CD1c-positive myeloid dendritic cell (primary cell): ENCODE measurements around the gene MYADML2.

Source experiments
- DNase-seq: peaks from one replicate; pipeline ENCODE4 v3.0.0-alpha.2; 2016; ENCODE audit errors: extremely low spot score

MYADML2 gene

DNA sequence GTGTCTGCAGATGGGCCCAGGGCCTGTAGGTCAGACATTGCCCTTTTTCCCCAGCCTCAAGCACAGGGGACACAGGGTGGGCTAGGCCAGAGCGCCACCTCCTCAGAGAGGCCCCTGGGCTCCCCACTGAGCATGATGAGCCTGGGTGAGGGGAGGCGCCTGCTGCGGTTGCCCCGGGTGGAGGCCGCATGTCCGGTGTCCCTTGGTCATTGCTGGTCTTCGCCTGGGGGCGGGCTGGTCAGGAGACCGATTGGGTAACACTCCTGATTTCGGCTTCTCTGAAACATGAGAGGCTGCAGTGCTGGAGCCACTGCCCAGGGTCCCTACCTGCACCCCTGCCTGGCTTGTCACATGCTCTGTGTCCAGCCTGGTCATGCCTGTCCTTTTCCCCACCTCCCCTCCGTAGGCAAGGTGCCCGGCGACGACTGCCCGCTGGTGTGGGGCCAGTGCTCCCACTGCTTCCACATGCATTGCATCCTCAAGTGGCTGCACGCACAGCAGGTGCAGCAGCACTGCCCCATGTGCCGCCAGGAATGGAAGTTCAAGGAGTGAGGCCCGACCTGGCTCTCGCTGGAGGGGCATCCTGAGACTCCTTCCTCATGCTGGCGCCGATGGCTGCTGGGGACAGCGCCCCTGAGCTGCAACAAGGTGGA, 47.4 kb downstream of the MYADML2 start:
- DNase-seq = no peak

- DNase-seq = no peak
Observed at GRCh38 chr17:81898885-81899284, 48.1 kb downstream of the MYADML2 start.

GRCh38 chr17:81898029-81898866, 48.8 kb downstream of the MYADML2 start:
- DNase-seq = no peak

DNA sequence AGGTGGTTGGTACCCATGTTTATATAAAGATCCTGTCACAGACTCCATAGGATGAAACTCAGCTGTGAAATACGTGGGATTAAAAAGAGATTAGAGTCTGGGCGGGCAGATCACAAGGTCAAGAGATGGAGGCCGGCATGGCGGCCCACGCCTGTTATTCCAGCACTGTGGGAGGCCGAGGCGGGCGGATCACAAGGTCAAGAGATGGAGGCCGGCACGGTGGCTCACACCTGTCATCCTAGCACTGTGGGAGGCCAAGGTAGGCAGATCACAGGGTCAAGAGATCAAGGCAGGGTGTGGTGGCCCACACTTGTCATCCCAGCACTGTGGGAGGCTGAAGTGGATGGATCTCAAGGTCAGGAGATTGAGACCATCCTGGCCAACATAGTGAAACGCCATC, 51.6 kb downstream of the MYADML2 start:
- DNase-seq = no peak

DNA sequence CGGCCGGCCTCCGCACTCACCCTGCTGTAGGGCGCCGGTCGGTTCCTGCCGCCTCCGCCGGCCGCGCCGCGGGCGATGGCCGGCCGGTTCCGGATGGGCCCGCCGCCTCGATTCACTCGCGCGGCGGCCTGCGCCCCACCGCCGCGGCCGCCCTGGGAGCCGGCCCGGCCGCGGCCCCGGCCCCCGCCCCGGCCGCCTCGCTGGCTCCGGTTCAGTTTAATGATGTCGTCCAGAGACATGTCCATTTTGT, 55.8 kb downstream of the MYADML2 start:
- DNase-seq = peak; percentile 29

DNA sequence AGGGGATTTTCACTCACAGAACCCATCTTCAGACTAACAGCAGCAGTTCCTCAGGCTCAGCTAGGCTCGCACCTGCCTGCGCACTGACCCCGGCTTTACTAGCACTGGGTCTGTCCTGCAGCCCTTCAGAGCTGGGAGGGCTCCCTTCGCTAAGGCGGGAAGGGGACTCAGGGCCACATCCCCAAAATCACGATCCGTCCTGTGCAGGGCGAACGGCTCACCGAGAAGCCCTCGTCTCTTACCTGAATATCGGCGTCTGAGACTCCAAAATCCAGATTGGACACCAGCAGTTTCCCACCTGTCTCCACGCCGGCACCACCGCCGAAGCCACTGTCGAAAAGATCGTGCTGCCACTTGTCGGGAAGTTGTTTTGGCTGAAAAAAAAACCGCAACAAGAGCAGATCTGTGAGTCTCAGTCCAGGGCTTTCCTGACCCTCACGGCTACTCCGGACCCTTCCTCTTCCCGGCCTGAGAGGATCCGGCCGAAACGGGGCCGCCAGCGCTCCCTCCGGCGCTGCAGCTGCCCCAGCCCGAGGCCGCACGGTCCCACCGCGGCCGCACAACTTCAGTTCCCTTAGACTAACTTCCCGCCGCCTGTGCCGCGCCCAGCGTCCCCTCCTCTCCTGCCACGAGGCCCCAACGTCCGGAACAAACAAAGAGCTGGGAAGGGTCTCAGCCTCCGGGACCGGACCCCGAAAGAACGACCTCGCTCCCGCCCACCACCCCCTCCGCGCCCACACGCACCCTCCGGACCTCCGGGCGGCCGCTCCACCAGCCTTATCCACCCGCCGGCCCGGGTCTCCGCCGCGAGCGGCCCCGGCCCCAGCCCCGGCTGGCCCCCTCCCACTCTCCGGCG, 56.4 kb downstream of the MYADML2 start:
- DNase-seq = peak; percentile 60
